DND-41 (cell line): Measurements from ENCODE around the gene KRT82.

Experiments used
- CTCF ChIP-seq: IDR thresholded peaks from 2 replicates; pipeline ENCODE4 v1.5.1; 2012; ENCODE audit warnings: borderline replicate concordance, low read length, moderate library complexity, mild to moderate bottlenecking; ENCODE audit not compliant: poor library complexity, severe bottlenecking; ENCODE audit errors: extremely low read depth
- EZH2 ChIP-seq: IDR thresholded peaks from 3 replicates; pipeline ENCODE4 v1.6.1; 2012; ENCODE audit warnings: borderline replicate concordance, low read depth, mild to moderate bottlenecking, moderate library complexity, low read length, inconsistent platforms; ENCODE audit not compliant: severe bottlenecking

DNA sequence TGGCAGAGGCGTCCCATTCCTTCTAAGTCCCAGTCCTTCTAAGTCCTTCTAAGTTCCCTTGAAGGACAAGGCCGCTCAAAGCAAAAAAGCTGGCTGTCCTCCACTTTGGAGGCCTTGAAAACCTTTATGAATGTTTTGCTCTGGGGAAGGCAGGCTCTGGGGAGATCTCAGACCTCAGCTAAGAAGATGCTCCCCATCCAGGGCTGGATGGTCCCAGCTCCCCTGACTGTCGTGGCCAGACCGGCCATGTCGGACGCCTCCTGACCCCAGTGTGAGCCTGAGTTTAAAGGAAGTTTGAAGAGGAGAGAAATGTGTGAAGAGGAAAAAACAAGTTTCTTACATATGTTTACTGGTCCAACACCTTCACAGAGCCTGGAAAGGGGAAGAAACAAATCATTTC, 26.6 kb downstream of the KRT82 start:
- TF ChIP-seq EZH2 (no peak), CTCF (no peak)
